Caco-2 (cell line): Measurements from ENCODE around the gene WWP2. TPM values are rescaled to one million over a fixed set of nuclear protein-coding genes. Genes with fewer than 3 reads are reported as not detected.
A peak's percentile ranks its signal among the peaks of the same experiment; 100 is the strongest.

Experiments
- BruUV-seq: library from RNA; stranded (reverse); fragments of 400-500 nt; replicated peaks from 2 replicates; lab custom pipeline; 2021; lab: Mats Ljungman, UMichigan
- CTCF ChIA-PET: fragments of 300-600 bp; sonication (Branson Sonifier 250); formaldehyde crosslinking; loops from one replicate; lab custom pipeline; 2022; ENCODE audit warnings: antibody characterized with exemption; lab: Charles Lee
- POLR2A ChIA-PET: fragments of 300-600 bp; sonication (Branson Sonifier 250); formaldehyde crosslinking; loops from one replicate; lab custom pipeline; 2022; ENCODE audit warnings: antibody characterized with exemption; lab: Charles Lee
- DNase-seq, 2 experiments: peaks; one replicate each; pipeline versions ENCODE4 v3.0.0 to v3.0.0-alpha.2; 2020 to 2022
- H3K27me3 ChIP-seq: replicated peaks from 2 replicates; pipeline ENCODE4 v1.6.0; 2011; ENCODE audit warnings: low read length; ENCODE audit not compliant: control insufficient read depth, insufficient read depth
- H3K36me3 ChIP-seq: 2 replicates; pipeline ENCODE4 v1.5.1; 2011; ENCODE audit warnings: low read length; ENCODE audit not compliant: control insufficient read depth, insufficient read depth
- H3K4me1 ChIP-seq: fragments of 250-450 bp; sonication (Bioruptor Pico); 2 replicates; pipeline ENCODE4 v1.5.1; 2020; ENCODE audit warnings: mild to moderate bottlenecking
- H3K4me3 ChIP-seq: 2 replicates; pipeline ENCODE4 v1.5.1; 2011; ENCODE audit warnings: low read depth, mild to moderate bottlenecking, control low read depth, low read length
- H3K9me3 ChIP-seq: fragments of 250-450 bp; sonication (Bioruptor Pico); 2 replicates; pipeline ENCODE4 v1.5.1; 2020; ENCODE audit warnings: mild to moderate bottlenecking, moderate library complexity
- H3K27ac Mint-ChIP-seq: one replicate; pipeline ENCODE4 v1.8.0; 2022; ENCODE audit warnings: mixed read lengths; ENCODE audit not compliant: unreplicated experiment
- H3K27me3 Mint-ChIP-seq: one replicate; pipeline ENCODE4 v1.8.0; 2022; ENCODE audit warnings: mixed read lengths; ENCODE audit not compliant: insufficient read depth, unreplicated experiment
- H3K36me3 Mint-ChIP-seq: one replicate; pipeline ENCODE4 v1.8.0; 2022; ENCODE audit warnings: mild to moderate bottlenecking, mixed read lengths; ENCODE audit not compliant: insufficient read depth, unreplicated experiment
- H3K4me1 Mint-ChIP-seq: one replicate; pipeline ENCODE4 v1.8.0; 2022; ENCODE audit warnings: low read depth, mixed read lengths; ENCODE audit not compliant: unreplicated experiment
- H3K4me3 Mint-ChIP-seq: one replicate; pipeline ENCODE4 v1.8.0; 2022; ENCODE audit warnings: mild to moderate bottlenecking, moderate library complexity, mixed read lengths; ENCODE audit not compliant: unreplicated experiment
- H3K9me3 Mint-ChIP-seq: one replicate; pipeline ENCODE4 v1.8.0; 2022; ENCODE audit warnings: mixed read lengths; ENCODE audit not compliant: unreplicated experiment
- CTCF ChIP-seq, 2 experiments: fragments of 200-600 bp in 1 of 2; IDR thresholded peaks; 1 replicate in 1 of 2; 2 replicates in 1 of 2; pipeline versions ENCODE4 v1.5.1 to v1.8.0; 2011 to 2022; ENCODE audit warnings: antibody characterized with exemption in 1 of 2, control low read depth in 1 of 2, inconsistent platforms in 1 of 2, low read depth in 1 of 2, low read length in 1 of 2, mild to moderate bottlenecking in 1 of 2, moderate library complexity in 1 of 2; ENCODE audit not compliant: insufficient read depth in 1 of 2, severe bottlenecking in 1 of 2, unreplicated experiment in 1 of 2
- intact Hi-C: fragments of 100-400 bp; cut with micrococcal nuclease; formaldehyde crosslinking; loops from one replicate; pipeline ENCODE4 v1.10.0; 2022; ENCODE audit not compliant: unreplicated experiment
- total RNA-seq: library from RNA; stranded (reverse); gene quantifications from 2 replicates; pipeline ENCODE4 v1.2.3, GENCODE V29; 2022

Gene WWP2
- total RNA-seq, 1 experiment from 2014 or later, result 39.7 TPM

- Histone ChIP-seq H3K27me3 (no peaks in the 10 kb centered on the region), H3K4me3 (no peak overlapping the region), H3K4me1 (peaks cover 35% of the 10 kb centered on the region), H3K36me3 (no peaks in the 10 kb centered on the region), H3K9me3 (no peaks in the 10 kb centered on the region)
- no peak for TF ChIP-seq CTCF (IDR thresholded peaks at IDR 0.05; ENCODE audit: insufficient read depth in 1 of 2, low read depth in 1 of 2, low read length in 1 of 2, severe bottlenecking in 1 of 2, unreplicated experiment in 1 of 2)
- DNase-seq, result peak; percentile 54 to 63
- Mint-ChIP-seq H3K4me3 (peak overlapping the region; percentile 4), H3K27ac (peak overlapping the region; percentile 87), H3K4me1 (peaks cover 31% of the 10 kb centered on the region), H3K27me3 (no peaks in the 10 kb centered on the region), H3K9me3 (no peaks in the 10 kb centered on the region), H3K36me3 (peaks cover 5% of the 10 kb centered on the region)
- BruUV-seq, result no TSS peak
- ChIA-PET CTCF (no interaction called here), POLR2A (no interaction called here)
- intact Hi-C loops, result loop anchor here (2.0 kb wide), 3 partner anchors 16 to 32 kb away; no protein-coding TSS in a partner anchor
Observed at GRCh38 chr16:69830534-69831211, 68.5 kb downstream of the WWP2 start.

- H3K27me3 ChIP-seq, result no peaks in the 10 kb centered on the region
- Mint-ChIP-seq H3K4me1 (peaks cover 31% of the 10 kb centered on the region), H3K27me3 (no peaks in the 10 kb centered on the region), H3K4me3 (peak overlapping the region; percentile 31), H3K27ac (peak overlapping the region; percentile 87), H3K36me3 (peaks cover 5% of the 10 kb centered on the region), H3K9me3 (no peaks in the 10 kb centered on the region)
- no peaks in the 10 kb centered on the region for H3K36me3 ChIP-seq
- intact Hi-C loops, result loop anchor here (2.0 kb wide), 3 partner anchors 17 to 33 kb away; no protein-coding TSS in a partner anchor
- no peak overlapping the region for H3K4me3 ChIP-seq
- CTCF ChIA-PET, result interaction anchor here (0.6 kb wide), 1 partner anchor 24 kb away, joined by 3 read pairs; no protein-coding TSS in a partner anchor
- TF ChIP-seq CTCF (IDR thresholded peaks at IDR 0.05; ENCODE audit: insufficient read depth in 1 of 2, low read depth in 1 of 2, low read length in 1 of 2, severe bottlenecking in 1 of 2, unreplicated experiment in 1 of 2), result no peak
- no peak for DNase-seq
- POLR2A ChIA-PET, result no interaction called here
- no peaks in the 10 kb centered on the region for H3K9me3 ChIP-seq
- H3K4me1 ChIP-seq, result peaks cover 35% of the 10 kb centered on the region
- BruUV-seq, result no TSS peak
Observed at GRCh38 chr16:69831212-69832123, 69.3 kb downstream of the WWP2 start.
